Activated T-cell treated with anti-CD3 and anti-CD28 coated beads for 24 hours (primary cell): Measurements from ENCODE around the gene SPTSSB.

ENCODE experiments used
- DNase-seq: peaks from one replicate; pipeline ENCODE4 v3.0.0-alpha.2; 2020; ENCODE audit warnings: low read depth

SPTSSB gene

GRCh38 chr3:161339517-161340500 is 31.5 kb downstream of the SPTSSB start:
- DNase-seq = no peak

DNA sequence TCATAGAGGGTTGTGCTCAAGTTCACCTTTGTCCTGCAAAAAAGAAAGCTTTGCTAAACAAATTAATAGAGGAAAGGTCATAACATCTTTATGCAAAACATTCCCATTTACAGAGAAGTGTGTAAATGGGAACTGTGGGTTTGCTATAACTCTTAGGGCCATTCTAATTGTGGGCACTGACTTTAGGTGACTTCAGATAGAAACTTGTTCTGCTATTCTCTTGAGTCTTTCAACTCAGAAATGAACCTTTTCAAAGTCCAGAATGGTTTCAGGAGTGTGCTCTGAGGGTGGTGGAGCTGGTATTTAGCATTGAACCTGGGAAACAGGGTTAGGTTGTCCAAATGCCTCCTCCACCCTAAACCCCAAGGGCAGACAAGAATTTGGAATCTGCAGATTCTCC is 34.0 kb downstream of the SPTSSB start:
- no peak for DNase-seq

- no peak for DNase-seq
Observed at GRCh38 chr3:161336661-161337060, 34.7 kb downstream of the SPTSSB start.

DNA sequence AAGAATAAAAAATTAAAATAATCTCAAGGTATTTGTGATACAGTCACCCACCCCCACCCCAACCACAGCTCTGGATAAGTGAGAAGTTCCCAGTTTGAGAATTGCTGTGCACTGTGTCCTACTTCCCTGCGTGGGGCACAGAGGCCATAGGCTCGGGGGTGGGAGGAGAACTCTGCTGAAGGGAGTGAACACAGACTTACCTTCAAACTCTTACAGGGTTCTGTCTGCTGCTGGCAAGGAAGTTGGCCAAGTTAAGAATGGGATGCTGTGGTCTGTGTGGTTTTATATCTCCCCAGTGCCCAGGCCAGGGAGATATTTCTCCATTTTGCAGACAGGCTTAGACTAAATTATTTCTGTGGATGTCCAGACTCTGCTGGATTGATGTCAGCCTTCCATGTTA is 37.6 kb downstream of the SPTSSB start:
- no peak for DNase-seq

DNA sequence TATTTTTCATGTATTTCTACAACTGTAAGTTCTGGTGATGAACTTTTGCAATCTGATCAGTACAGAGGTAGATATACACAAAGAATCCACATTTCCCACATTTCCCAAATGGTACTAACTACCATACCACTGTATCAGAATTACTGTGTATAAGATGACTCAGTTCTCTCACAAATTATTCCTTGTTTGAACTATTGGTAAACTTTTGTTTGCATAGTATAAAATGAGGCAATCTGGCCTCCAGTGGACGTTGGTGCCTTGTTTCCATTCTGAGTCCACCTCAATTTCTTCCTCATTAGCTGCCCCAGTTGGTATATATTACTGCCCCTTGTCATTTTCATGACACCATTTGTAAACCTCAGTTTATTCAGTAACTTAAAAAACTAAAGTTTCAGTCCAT is 38.5 kb downstream of the SPTSSB start:
- no peak for DNase-seq

- DNase-seq = no peak
Observed at GRCh38 chr3:161325059-161325458, 46.3 kb downstream of the SPTSSB start.

GRCh38 chr3:161323926-161324621 is 47.2 kb downstream of the SPTSSB start:
- no peak for DNase-seq

GRCh38 chr3:161322781-161323568 is 48.3 kb downstream of the SPTSSB start:
- no peak for DNase-seq

- no peak for DNase-seq
Observed at GRCh38 chr3:161320837-161321236, 50.5 kb downstream of the SPTSSB start.

DNA sequence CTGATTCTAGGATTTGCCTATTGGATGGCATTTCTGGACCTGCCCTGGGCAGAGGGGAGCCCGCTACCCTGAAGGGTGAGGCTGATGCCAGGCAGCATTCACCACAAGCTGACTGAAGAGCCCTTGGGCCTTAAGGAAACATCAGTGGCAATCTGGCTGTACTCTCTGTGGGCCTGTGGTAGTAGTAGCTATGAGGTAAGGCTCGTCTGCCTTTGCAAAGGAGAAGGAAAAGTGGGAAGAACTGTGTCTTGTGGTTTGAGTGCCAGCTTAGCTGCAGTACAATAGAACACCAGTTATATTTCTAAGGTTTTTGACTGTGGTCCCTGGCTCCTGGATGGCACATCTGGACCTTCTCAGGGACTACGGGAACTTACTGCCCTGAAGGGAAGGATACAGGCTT is 51.5 kb downstream of the SPTSSB start:
- DNase-seq = no peak

GRCh38 chr3:161317077-161317476 is 54.2 kb downstream of the SPTSSB start:
- no peak for DNase-seq

DNA sequence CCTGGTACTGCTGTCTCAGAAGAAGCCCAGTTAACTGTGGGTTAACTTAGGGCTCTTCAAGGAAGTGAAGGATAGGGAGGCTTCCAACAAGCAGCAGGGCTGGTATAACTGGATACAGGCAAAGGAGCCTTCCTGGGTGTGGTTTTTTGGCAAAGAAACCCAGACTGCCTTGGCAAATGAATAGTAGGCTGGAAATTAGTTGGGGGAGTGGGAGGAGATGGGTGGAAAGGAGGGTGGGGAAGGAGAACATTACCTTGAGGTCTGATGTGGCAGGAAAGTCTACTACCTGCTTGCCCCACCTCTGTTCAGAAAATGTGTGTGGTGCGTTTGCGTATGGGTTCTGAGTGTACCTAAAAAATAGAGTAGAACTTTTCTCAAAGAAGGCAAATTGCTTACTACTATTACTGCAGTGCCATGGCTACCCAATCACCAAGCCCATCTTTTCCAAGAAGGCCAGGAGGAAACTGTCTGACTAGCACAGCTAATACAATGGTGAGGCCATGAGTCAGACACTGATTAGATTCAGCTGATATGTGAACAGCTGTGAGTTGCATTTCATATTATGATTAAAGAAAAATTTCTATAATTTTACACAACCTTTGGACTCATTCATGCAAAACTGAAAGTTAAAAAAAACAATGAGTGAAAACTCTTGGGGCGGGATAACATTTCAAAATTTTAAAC is 55.2 kb downstream of the SPTSSB start:
- no peak for DNase-seq

GRCh38 chr3:161314836-161315395 is 56.4 kb downstream of the SPTSSB start:
- no peak for DNase-seq

DNA sequence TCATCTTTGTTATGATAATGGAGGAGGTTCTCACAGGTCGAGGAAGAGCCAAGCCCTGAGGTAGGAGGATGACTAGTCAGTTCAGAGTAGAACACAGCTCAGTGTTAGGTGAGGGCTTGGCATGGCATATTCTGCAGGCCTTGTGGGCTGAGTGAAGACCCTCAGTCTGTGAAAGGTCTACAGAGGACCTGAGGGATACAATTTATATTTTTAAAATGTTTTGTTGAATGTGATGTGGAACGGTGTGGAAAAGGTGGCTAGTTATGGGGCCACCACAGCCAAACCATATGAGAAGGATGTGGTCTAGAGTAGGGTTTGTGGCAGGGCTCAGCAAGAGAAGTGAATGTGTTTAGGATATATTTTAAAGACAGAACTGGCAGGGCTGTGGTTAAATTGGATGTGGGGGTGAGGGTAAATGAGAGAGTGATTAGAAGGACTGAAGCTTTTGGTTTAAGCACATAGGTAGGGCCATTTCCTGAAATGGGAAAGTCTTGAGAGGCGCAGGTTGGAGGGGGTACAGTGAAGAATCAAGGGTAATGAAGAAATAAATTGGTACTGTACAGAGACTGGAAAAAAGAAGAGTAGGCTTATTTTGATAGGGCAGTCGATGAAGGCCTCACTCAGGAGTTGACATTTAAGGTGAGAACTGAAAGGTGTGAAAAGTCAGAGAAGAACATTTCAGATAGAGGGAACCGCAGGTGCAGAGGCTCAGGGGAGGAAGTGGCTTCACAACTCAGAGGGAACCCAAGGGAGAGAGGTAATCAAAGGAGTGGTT is 60.5 kb downstream of the SPTSSB start:
- DNase-seq = peak; percentile 19

- no peak for DNase-seq
Observed at GRCh38 chr3:161305095-161305991, 66.0 kb downstream of the SPTSSB start.

- no peak for DNase-seq
Observed at GRCh38 chr3:161296814-161297213, 74.5 kb downstream of the SPTSSB start.

DNA sequence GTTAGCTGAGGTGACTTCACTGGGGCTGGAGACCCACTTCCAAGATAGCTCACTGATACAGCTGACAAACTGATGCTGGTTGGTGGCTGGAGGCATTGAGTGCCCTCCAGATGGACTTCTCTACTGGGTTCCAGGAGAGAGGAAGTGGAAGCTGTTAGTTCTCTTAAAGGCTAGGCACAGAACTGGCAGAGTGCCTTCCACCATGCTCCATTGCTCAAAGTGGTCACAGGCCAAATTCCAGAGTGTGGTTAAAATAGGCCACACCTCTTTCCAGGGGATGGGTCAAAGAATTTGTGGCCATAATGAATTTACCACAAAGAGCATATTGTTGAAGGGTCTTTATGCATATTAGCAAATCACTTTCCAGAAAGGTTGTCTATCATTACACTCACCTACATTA is 76.0 kb downstream of the SPTSSB start:
- DNase-seq = no peak
